Mucosa of stomach (tissue), 1 donor: ENCODE results near the gene RIMBP3C.
"Not testable (repeated sequence)": the region's sequence is repeated elsewhere in the genome, so short reads cannot be mapped to it uniquely, and the experiment has no call there.

Experiments used
- H3K27me3 ChIP-seq: one replicate; pipeline ENCODE4 v1.7.0; 2013; ENCODE audit warnings: mild to moderate bottlenecking, low read length; ENCODE audit not compliant: control insufficient read depth, insufficient read depth
- H3K36me3 ChIP-seq: one replicate; pipeline ENCODE4 v1.7.0; 2013; ENCODE audit warnings: low read length; ENCODE audit not compliant: control insufficient read depth, insufficient read depth
- H3K4me1 ChIP-seq: one replicate; pipeline ENCODE4 v1.7.0; 2013; ENCODE audit warnings: mild to moderate bottlenecking, low read length; ENCODE audit not compliant: control insufficient read depth, insufficient read depth
- H3K4me3 ChIP-seq: one replicate; pipeline ENCODE4 v1.7.0; 2013; ENCODE audit warnings: low read length
- H3K9ac ChIP-seq: one replicate; pipeline ENCODE4 v1.7.0; 2013; ENCODE audit warnings: mild to moderate bottlenecking, low read length, moderate library complexity
- H3K9me3 ChIP-seq: one replicate; pipeline ENCODE4 v1.7.0; 2013; ENCODE audit warnings: mild to moderate bottlenecking, low read length, moderate library complexity; ENCODE audit not compliant: control insufficient read depth
- donor health status: Pancreatic carcinoma.

The RIMBP3C gene, protein sequence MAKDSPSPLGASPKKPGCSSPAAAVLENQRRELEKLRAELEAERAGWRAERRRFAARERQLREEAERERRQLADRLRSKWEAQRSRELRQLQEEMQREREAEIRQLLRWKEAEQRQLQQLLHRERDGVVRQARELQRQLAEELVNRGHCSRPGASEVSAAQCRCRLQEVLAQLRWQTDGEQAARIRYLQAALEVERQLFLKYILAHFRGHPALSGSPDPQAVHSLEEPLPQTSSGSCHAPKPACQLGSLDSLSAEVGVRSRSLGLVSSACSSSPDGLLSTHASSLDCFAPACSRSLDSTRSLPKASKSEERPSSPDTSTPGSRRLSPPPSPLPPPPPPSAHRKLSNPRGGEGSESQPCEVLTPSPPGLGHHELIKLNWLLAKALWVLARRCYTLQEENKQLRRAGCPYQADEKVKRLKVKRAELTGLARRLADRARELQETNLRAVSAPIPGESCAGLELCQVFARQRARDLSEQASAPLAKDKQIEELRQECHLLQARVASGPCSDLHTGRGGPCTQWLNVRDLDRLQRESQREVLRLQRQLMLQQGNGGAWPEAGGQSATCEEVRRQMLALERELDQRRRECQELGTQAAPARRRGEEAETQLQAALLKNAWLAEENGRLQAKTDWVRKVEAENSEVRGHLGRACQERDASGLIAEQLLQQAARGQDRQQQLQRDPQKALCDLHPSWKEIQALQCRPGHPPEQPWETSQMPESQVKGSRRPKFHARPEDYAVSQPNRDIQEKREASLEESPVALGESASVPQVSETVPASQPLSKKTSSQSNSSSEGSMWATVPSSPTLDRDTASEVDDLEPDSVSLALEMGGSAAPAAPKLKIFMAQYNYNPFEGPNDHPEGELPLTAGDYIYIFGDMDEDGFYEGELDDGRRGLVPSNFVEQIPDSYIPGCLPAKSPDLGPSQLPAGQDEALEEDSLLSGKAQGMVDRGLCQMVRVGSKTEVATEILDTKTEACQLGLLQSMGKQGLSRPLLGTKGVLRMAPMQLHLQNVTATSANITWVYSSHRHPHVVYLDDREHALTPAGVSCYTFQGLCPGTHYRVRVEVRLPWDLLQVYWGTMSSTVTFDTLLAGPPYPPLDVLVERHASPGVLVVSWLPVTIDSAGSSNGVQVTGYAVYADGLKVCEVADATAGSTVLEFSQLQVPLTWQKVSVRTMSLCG (N-terminal part only)

DNA sequence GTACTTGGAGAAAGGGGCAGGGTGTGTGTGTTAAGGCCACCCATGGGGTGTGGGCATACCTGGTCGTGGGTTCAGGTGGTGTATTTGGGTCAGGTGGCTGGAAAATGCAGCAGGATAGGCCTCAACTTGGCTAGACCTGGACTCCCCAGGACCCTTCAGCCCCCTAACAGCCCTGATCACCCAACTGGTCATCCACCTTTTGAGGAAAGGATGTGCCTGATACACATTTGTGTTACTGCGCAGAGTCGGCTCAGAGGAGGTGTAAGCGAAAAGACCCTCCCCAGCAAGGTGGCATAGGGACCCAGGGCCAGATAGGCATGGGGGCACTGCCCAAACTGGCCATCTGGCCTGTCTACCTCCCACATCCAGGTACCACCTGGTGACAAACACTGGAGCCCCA lies at the start of gene RIMBP3C:
TSS of gene RIMBP3C (minus strand) at position 101 of the 400 bp plus-strand sequence. CDS start 485 bp downstream, outside the sequence.
- not testable (repeated sequence) for H3K27me3 ChIP-seq, H3K4me1 ChIP-seq, H3K36me3 ChIP-seq, H3K4me3 ChIP-seq, H3K9me3 ChIP-seq, H3K9ac ChIP-seq

DNA sequence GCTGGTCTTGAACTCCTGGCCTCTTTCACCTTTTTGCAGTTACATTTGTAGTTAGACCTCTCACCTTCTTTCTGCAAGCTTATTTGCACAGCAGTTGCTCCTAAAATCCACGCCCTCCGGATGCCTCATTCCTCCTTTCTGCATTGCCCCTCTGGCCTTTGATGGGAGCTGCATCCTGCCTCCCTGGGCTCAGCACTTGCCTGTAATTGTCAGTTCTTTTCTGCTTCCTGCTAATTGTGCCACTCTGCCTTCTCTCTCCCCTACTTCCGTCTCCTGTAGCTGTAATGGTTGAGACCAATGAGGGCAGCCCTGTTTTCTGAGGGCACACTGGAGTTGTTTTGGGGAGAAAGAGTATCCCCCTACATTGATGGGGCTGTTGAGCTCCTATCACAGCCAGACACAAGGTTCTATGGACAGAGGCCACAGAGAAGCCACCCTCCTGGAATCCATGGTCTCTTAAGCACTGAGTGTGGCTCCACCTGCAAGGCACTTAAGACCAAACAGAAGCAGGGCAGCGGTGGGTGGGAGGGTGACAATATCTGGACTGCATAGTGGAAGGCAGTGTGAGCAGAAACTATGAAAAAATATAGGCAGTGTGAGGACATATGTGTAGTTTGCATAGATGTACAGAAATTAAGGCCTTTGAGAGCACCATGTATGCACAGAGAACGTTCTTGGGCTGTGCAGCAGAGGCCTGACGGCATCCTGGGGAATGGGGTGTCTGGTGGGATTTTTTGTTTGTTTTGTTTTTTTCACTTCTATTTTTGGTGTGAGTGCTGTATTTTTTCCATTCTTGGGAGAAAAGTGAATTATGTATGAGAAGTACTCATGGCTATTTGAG lies 48.0 kb upstream of the RIMBP3C start:
- Histone ChIP-seq H3K4me1 (no peaks in the 10 kb centered on the region), H3K9ac (no peak overlapping the region), H3K36me3 (peaks cover under 1% of the 10 kb centered on the region), H3K27me3 (no peaks in the 10 kb centered on the region), H3K4me3 (no peak overlapping the region), H3K9me3 (no peaks in the 10 kb centered on the region)

DNA sequence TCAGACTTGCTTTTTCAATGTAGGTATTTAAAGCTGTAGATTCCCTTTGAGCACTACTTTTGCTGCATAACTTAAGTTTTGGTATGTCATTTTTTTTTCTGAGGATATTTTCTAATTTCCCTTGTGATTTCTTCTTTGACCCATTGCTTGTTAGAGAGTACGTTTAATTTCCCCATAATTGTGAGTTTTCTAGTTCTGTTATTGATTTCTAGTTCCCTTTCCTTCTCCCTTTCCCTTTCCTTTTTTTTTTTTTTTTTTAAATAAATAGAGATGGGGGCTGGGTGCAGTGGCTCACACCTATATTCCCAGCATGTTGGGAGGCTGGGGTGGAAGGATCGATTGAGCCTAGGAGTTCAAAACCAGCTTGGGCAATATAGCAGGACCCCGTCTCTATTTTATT lies 47.0 kb upstream of the RIMBP3C start:
- Histone ChIP-seq H3K9me3 (no peaks in the 10 kb centered on the region), H3K27me3 (no peaks in the 10 kb centered on the region), H3K4me1 (no peaks in the 10 kb centered on the region), H3K4me3 (no peak overlapping the region), H3K9ac (no peak overlapping the region), H3K36me3 (peaks cover 10% of the 10 kb centered on the region)

DNA sequence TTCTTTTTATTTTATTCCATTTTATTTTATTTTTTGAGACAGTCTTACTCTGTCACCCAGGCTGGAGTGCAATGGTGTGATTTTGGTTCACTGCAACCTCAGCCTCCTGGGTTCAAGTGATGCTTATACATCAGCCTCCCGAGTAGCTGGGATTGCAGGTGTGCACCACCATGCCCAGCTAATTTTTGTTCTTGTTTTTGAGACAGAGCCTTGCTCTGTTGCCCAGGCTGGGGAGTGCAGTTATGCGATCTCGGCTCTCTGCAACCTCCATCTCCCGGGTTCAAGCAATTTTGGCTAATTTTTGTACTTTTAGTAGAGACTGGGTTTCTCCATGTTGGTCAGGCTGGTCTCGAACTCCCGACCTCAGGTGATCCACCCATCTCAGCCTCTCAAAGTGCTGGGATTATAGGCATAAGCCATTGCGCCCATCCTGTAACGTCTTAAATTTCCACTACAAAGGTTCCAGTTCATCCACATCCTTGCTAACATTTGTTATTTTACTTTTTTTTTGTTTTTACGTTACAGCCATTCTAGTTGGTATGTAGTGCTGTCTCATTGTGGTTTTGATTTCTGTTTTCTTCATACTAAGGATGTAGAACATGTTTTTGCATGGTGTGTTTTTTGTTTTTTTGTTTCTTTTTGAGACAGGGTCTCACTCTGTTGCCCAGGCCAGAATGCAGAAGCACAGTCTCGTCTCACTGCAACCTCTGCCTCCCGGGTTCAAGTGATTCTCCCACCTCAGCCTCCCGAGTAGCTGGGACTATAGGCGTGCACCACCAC lies 45.3 kb upstream of the RIMBP3C start:
- H3K27me3 ChIP-seq, H3K9ac ChIP-seq, H3K4me3 ChIP-seq, H3K9me3 ChIP-seq, H3K4me1 ChIP-seq: not testable (repeated sequence)
- peaks cover 14% of the 10 kb centered on the region for H3K36me3 ChIP-seq

DNA sequence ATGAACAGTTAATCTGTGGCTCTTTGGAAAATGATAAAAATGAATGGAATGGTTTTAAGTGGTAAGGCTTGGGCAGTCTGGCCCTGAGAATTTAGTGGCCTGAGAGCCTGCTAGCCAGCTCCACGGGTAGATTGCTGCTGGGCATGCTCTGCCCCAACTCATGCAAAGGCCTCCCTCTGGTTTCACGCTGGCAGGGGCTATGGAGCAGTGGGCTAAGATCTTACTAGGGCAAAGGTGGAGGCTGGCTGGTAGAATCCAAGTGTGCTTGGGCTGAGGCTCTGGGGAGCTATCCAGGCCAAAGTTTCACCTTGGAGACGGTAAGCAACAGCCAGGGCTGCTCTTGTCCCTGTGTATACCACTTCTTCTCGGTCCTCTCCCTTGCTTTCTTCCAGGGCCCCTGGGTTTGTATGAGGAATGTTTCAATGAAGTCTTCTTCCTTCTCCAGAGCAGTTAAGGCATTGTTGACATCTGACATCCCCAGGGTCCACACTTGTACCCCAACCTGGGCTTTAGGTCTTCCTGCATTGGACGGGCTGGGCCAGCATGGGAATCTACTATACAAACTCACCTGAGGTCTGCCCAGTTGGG lies 43.7 kb upstream of the RIMBP3C start:
- Histone ChIP-seq H3K4me1 (peaks cover 6% of the 10 kb centered on the region), H3K9me3 (no peaks in the 10 kb centered on the region), H3K9ac (no peak overlapping the region), H3K4me3 (no peak overlapping the region), H3K36me3 (peaks cover 14% of the 10 kb centered on the region), H3K27me3 (no peaks in the 10 kb centered on the region)

DNA sequence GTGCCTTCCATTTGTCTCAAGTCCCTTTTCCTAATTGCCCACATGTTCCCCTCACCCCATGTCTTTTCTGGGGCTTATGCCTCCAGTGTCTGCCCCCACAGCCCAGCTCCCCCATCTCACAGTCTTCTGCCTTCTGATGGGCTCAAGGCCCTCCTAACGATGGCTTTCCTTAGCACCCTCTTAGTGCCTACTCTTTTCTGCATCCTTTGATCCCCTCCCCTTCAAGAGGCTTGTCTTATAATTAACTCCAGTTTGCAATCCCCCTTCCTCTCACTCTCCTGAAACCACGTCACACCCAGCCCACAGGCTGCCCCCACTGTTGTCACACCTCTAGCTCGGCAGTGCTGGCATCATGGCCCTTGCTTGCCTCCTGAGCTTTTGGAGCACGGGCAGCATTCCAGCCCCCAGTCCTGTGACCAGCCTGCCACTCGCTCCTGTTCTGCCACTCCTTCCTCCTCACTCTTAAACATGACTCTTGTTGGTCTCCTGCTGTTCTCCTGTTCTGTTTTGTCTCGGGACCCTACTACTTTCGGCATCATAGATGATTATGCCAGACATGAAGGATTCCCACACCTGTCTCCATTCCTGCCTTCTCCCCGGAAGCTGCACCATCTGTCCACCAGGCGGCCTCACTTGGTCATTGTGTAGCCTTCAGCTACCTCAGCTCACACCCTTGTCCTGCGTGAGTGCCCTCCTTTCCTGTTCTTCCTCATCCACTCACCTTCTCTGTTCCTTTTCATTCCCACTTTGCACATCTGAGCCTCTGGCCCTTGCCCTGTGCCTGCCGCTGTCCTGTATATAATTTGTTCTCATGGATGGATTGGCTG lies 42.4 kb upstream of the RIMBP3C start:
- H3K27me3 ChIP-seq: no peaks in the 10 kb centered on the region
- no peaks in the 10 kb centered on the region for H3K9me3 ChIP-seq
- H3K4me3 ChIP-seq: no peak overlapping the region
- H3K4me1 ChIP-seq: peaks cover 6% of the 10 kb centered on the region
- peaks cover 14% of the 10 kb centered on the region for H3K36me3 ChIP-seq
- no peak overlapping the region for H3K9ac ChIP-seq

DNA sequence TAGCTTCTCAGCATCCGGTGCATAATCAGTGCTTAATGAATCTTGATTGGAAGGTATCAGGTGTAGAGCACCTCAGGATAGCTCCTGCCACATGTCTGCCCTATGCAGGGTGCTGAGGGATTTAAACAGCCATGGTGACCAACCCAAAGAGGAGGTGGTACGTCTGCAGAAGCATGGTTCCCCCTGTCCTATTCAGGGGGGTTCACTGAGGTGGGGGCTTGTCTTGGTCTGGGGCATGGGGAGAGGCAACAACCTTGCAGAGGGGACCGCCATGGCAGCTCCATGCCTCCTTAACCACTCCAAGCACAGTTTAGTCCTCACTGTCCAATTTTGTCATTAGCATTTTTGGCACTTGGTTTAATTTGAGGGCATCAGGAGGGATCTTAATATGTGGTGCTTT lies 41.2 kb upstream of the RIMBP3C start:
- H3K4me3 ChIP-seq: no peak overlapping the region
- peaks cover 6% of the 10 kb centered on the region for H3K4me1 ChIP-seq
- H3K27me3 ChIP-seq: no peaks in the 10 kb centered on the region
- no peaks in the 10 kb centered on the region for H3K9me3 ChIP-seq
- H3K9ac ChIP-seq: no peak overlapping the region
- peaks cover 14% of the 10 kb centered on the region for H3K36me3 ChIP-seq

DNA sequence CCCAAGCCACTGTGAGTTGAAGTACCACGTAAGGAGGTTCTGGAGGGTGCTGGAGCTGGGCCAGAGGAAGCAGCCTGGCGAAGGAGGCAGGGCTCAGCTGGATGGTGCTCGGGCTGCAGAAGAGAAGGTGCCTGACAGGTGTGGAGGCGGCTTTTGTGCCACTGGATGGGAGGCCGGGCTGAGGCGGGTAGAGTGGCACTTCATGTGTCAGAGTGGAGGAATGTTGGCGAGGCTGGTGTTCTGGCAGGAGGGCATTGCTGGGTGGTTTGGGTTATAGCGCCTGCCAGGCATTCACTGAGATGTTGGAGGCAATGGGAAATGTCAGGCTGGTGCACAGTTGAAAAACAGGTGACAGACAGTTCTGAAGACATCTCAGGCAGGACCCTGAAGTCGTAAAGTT lies 40.4 kb upstream of the RIMBP3C start:
- H3K36me3 ChIP-seq: peaks cover 14% of the 10 kb centered on the region
- H3K27me3 ChIP-seq: no peaks in the 10 kb centered on the region
- H3K4me3 ChIP-seq: no peak overlapping the region
- no peak overlapping the region for H3K9ac ChIP-seq
- H3K9me3 ChIP-seq: no peaks in the 10 kb centered on the region
- H3K4me1 ChIP-seq: peaks cover 6% of the 10 kb centered on the region

DNA sequence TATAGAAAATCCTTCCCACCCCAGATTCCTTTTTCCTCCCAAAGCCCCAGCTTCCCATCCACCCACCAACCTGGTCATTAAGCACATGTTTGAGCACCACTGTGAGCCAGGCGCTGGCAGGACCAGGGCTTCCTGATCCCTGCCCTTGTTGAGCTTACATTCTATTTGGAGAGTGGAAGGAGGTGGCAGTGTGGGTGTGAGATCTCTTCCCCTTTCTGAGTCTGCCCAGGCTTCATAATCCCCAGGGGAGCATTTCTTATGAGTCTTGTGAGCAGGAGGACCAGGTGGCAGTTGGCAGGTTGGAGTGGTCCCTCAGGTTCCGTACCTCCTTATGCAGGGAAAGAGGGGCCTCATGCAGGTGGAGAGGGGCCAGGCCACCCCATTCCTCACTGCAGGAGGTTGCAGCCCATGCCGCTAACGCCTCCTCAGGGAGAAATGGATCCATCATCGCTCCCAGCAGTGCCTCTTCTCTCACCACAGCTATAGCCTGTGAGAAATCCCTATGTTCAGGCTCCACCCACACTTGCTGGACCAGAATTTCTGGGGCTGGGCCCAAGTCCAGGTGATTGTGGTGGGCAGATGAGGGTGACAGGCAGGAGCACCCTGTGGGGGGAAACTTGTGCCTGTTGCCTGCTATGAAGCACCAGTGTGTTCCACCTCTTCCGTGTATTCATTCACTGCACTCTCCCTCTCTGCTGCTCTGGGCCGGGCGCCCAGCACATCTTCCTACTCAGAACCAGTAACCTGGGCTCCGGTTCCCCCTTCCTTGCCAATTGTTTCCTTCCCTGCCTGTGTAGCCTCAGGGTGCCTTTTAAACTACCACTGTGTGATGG lies 39.8 kb upstream of the RIMBP3C start:
- H3K36me3 ChIP-seq: peaks cover 14% of the 10 kb centered on the region
- no peak overlapping the region for H3K4me3 ChIP-seq
- no peaks in the 10 kb centered on the region for H3K9me3 ChIP-seq
- no peaks in the 10 kb centered on the region for H3K27me3 ChIP-seq
- peaks cover 6% of the 10 kb centered on the region for H3K4me1 ChIP-seq
- no peak overlapping the region for H3K9ac ChIP-seq
